CD4-positive, CD25-positive, alpha-beta regulatory T cell (primary cell): ENCODE data around the gene MFN1. TPM values are rescaled to one million over a fixed set of nuclear protein-coding genes. Genes with fewer than 3 reads are reported as not detected.

Experiments
- ATAC-seq, 2 donors: fragments of 150-1000 bp; cut with Tn5 transposase; one replicate each; pipeline ENCODE4 v1.10.0; 2021; ENCODE audit warnings: low read depth in 2 of 2, moderate number of reproducible peaks in 2 of 2, moderate library complexity in 1 of 2
- DNase-seq, 3 donors: peaks; one replicate each; pipeline versions ENCODE4 v3.0.0 to v3.0.0-alpha.2; 2012 to 2022; ENCODE audit warnings: mixed read lengths in 1 of 3
- H3K27ac ChIP-seq: one replicate; pipeline ENCODE4 v1.7.0; 2013; ENCODE audit warnings: mild to moderate bottlenecking, low read length; ENCODE audit not compliant: insufficient read depth, poor library complexity, severe bottlenecking
- H3K27me3 ChIP-seq: one replicate; pipeline ENCODE4 v1.7.0; 2013; ENCODE audit warnings: low read length; ENCODE audit not compliant: control insufficient read depth, insufficient read depth
- H3K36me3 ChIP-seq: one replicate; pipeline ENCODE4 v1.7.0; 2013; ENCODE audit warnings: mild to moderate bottlenecking, low read length, moderate library complexity; ENCODE audit not compliant: control insufficient read depth, insufficient read depth
- H3K4me1 ChIP-seq: 2 replicates; pipeline ENCODE4 v1.7.0; 2013; ENCODE audit warnings: mild to moderate bottlenecking, low read length; ENCODE audit not compliant: insufficient read depth, control insufficient read depth, poor library complexity, severe bottlenecking
- H3K4me3 ChIP-seq: one replicate; pipeline ENCODE4 v1.7.0; 2013; ENCODE audit warnings: low read depth, mild to moderate bottlenecking, low read length, moderate library complexity
- H3K9me3 ChIP-seq, 2 experiments: 1 replicate in 1 of 2; 2 replicates in 1 of 2; pipeline ENCODE4 v1.7.0; 2013; ENCODE audit warnings: low read length in 2 of 2, mild to moderate bottlenecking in 1 of 2, moderate library complexity in 1 of 2; ENCODE audit not compliant: control insufficient read depth in 2 of 2
- H3K27ac Mint-ChIP-seq, 3 donors: one replicate each; pipeline ENCODE4 v1.8.0; 2020 to 2022; ENCODE audit warnings: mild to moderate bottlenecking in 3 of 3, mixed read lengths in 3 of 3, moderate library complexity in 2 of 3
- H3K27me3 Mint-ChIP-seq: one replicate; pipeline ENCODE4 v1.8.0; 2022; ENCODE audit warnings: mild to moderate bottlenecking, mixed read lengths
- H3K36me3 Mint-ChIP-seq: one replicate; pipeline ENCODE4 v1.8.0; 2020; ENCODE audit warnings: mixed read lengths
- H3K4me1 Mint-ChIP-seq, 4 donors: one replicate each; pipeline ENCODE4 v1.8.0; 2020 to 2022; ENCODE audit warnings: mixed read lengths in 4 of 4, mild to moderate bottlenecking in 1 of 4
- H3K4me3 Mint-ChIP-seq, 4 donors: one replicate each; pipeline ENCODE4 v1.8.0; 2020 to 2022; ENCODE audit warnings: mild to moderate bottlenecking in 4 of 4, mixed read lengths in 4 of 4, moderate library complexity in 3 of 4
- H3K9me3 Mint-ChIP-seq, 7 donors: one replicate each; pipeline ENCODE4 v1.8.0; 2020 to 2022; ENCODE audit warnings: mixed read lengths in 7 of 7, mild to moderate bottlenecking in 3 of 7, moderate library complexity in 2 of 7
- polyA plus RNA-seq, 4 donors: library from polyadenylated mRNA; unstranded; fragments of 300-500 nt; fragmentation: Illumina TruSeq; gene quantifications; one replicate each; pipeline ENCODE4 v1.2.3, GENCODE V29; 2021
- total RNA-seq: library from RNA; stranded (reverse); gene quantifications from one replicate; pipeline ENCODE4 v1.2.3, GENCODE V29; 2022

Gene MFN1
- total and polyA plus RNA-seq, 5 donors from 2014 or later = 10.5 to 45.6 (median 10.8) TPM

- H3K9me3 ChIP-seq = no peaks in the 10 kb centered on the region
Measured at GRCh38 chr3:179436517-179436916, 89.0 kb downstream of the MFN1 start.

DNA sequence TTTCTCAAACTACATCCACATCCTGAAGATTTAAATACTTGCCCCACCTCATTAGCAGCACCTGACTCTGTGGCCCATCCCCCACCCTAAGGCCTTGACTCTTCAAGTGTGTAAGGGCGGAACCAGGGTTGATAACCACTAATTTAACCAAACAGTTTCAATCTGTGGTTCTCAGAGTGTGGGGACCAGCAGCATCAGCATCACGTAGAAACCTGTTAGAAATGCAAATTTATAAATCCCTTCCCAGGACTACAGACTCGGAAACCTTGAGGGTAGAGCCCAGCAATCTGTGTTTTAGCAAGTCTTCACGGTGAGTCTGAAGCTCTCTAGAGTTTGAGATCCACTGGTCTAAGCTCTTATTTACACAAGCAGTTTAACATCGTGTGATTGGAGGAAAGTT, 91.3 kb downstream of the MFN1 start:
- peak in 1 of 3 donors; percentile 83 for DNase-seq
- Histone ChIP-seq H3K27me3 (no peaks in the 10 kb centered on the region), H3K9me3 (no peaks in the 10 kb centered on the region), H3K4me3 (no peak overlapping the region), H3K4me1 (no peaks in the 10 kb centered on the region), H3K27ac (no peak overlapping the region), H3K36me3 (no peaks in the 10 kb centered on the region)
- peak overlapping the region in 1 of 3 donors; percentile 23 for H3K27ac Mint-ChIP-seq
- ATAC-seq = peak in 1 of 2 donors; percentile 48
- H3K4me1 Mint-ChIP-seq = peaks cover 4 to 11% (median 7%) of the 10 kb centered on the region in 4 donors
- H3K27me3 Mint-ChIP-seq = peaks cover 8% of the 10 kb centered on the region
- no peak overlapping the region for H3K4me3 Mint-ChIP-seq
- no peaks in the 10 kb centered on the region for H3K36me3 Mint-ChIP-seq
- peaks cover 0 to 3% (median 0%) of the 10 kb centered on the region in 7 donors for H3K9me3 Mint-ChIP-seq

More at GRCh38 chr3:179436517-179436916, 89.0 kb downstream of the MFN1 start:
- Histone ChIP-seq H3K27ac (no peak overlapping the region), H3K4me1 (no peaks in the 10 kb centered on the region), H3K27me3 (no peaks in the 10 kb centered on the region), H3K36me3 (no peaks in the 10 kb centered on the region), H3K4me3 (no peak overlapping the region)
- H3K4me1 Mint-ChIP-seq = peaks cover 4 to 11% (median 7%) of the 10 kb centered on the region in 4 donors
- DNase-seq = no peak
- no peak for ATAC-seq
- H3K27me3 Mint-ChIP-seq = peaks cover 5% of the 10 kb centered on the region
- peaks cover 0 to 3% (median 0%) of the 10 kb centered on the region in 7 donors for H3K9me3 Mint-ChIP-seq
- no peaks in the 10 kb centered on the region for H3K36me3 Mint-ChIP-seq
- no peak overlapping the region for H3K4me3 Mint-ChIP-seq
- no peak overlapping the region for H3K27ac Mint-ChIP-seq

Other genes with a start within 250 kb of the MFN1 start
- 38.0 TPM for gene PIK3CA, start 199.4 kb upstream of the MFN1 start, total RNA-seq
- gene PIK3CA, start 199.4 kb upstream of the MFN1 start, polyA plus RNA-seq = 10 to 100 TPM; 15.8 to 21.8 (median 18.3) TPM
- 0.99 TPM for gene KCNMB3, start 96.6 kb upstream of the MFN1 start, total RNA-seq
- gene KCNMB3, start 96.6 kb upstream of the MFN1 start, polyA plus RNA-seq = 1 to 10 TPM in 1 of 4 donors, under 1 TPM in 3; 0.22 to 1.0 (median 0.77) TPM
- gene ZNF639, start 24.7 kb upstream of the MFN1 start, total RNA-seq = 58.8 TPM
- 10 to 100 TPM; 41.9 to 55.0 (median 49.9) TPM for gene ZNF639, start 24.7 kb upstream of the MFN1 start, polyA plus RNA-seq
- 2.1 TPM for gene GNB4, start 103.8 kb downstream of the MFN1 start, total RNA-seq
- gene GNB4, start 103.8 kb downstream of the MFN1 start, polyA plus RNA-seq = under 1 TPM; 0.10 to 0.89 (median 0.22) TPM
- 31.1 TPM for gene ACTL6A, start 215.2 kb downstream of the MFN1 start, total RNA-seq
- gene ACTL6A, start 215.2 kb downstream of the MFN1 start, polyA plus RNA-seq = 10 to 100 TPM; 65.6 to 84.4 (median 75.1) TPM